H9 (cell line): Measurements from ENCODE around the gene IQSEC1. TPM values are rescaled to one million over a fixed set of nuclear protein-coding genes. Genes with fewer than 3 reads are reported as not detected.

ENCODE experiments used
- DNase-seq: peaks from one replicate; pipeline ENCODE4 v3.0.0-alpha.2; 2017
- H2AFZ ChIP-seq: one replicate; pipeline ENCODE4 v1.6.1; 2013; ENCODE audit warnings: mild to moderate bottlenecking, low read length, control low read depth, moderate library complexity
- H2AK5ac ChIP-seq: 2 replicates; pipeline ENCODE4 v1.6.1; 2013; ENCODE audit warnings: low read length, control low read depth, mixed read lengths; ENCODE audit not compliant: insufficient read length
- H2BK120ac ChIP-seq: one replicate; pipeline ENCODE4 v1.6.1; 2013; ENCODE audit warnings: low read depth, mild to moderate bottlenecking, low read length, control low read depth, inconsistent platforms; ENCODE audit not compliant: poor library complexity, severe bottlenecking
- H2BK12ac ChIP-seq: 2 replicates; pipeline ENCODE4 v1.6.1; 2013; ENCODE audit warnings: low read length, control low read depth, mixed read lengths, low read depth; ENCODE audit not compliant: insufficient read length
- H2BK15ac ChIP-seq: 2 replicates; pipeline ENCODE4 v1.6.1; 2013; ENCODE audit warnings: low read depth, low read length, control low read depth
- H2BK20ac ChIP-seq: one replicate; pipeline ENCODE4 v1.6.1; 2013; ENCODE audit warnings: low read depth, mild to moderate bottlenecking, low read length, control low read depth, inconsistent platforms; ENCODE audit not compliant: poor library complexity, severe bottlenecking
- H2BK5ac ChIP-seq: 2 replicates; pipeline ENCODE4 v1.6.1; 2013; ENCODE audit warnings: low read length, control low read depth, mixed read lengths; ENCODE audit not compliant: insufficient read length
- H3K14ac ChIP-seq: 2 replicates; pipeline ENCODE4 v1.6.1; 2013; ENCODE audit warnings: low read length, control low read depth; ENCODE audit not compliant: insufficient read depth
- H3K18ac ChIP-seq: 2 replicates; pipeline ENCODE4 v1.6.1; 2013; ENCODE audit warnings: low read depth, mild to moderate bottlenecking, mixed read lengths, low read length, control low read depth; ENCODE audit not compliant: insufficient read length
- H3K23ac ChIP-seq: 2 replicates; pipeline ENCODE4 v1.6.1; 2013; ENCODE audit warnings: low read length, control low read depth, mixed read lengths, low read depth; ENCODE audit not compliant: insufficient read length
- H3K23me2 ChIP-seq: 2 replicates; pipeline ENCODE4 v1.6.1; 2013; ENCODE audit warnings: low read depth, mild to moderate bottlenecking, mixed read lengths, low read length, control low read depth; ENCODE audit not compliant: insufficient read length, poor library complexity, severe bottlenecking
- H3K27ac ChIP-seq: 2 replicates; pipeline ENCODE4 v1.5.1; 2013; ENCODE audit warnings: low read length, control low read depth, mixed read lengths, low read depth; ENCODE audit not compliant: insufficient read length
- H3K27me3 ChIP-seq: 2 replicates; pipeline ENCODE4 v1.6.1; 2013; ENCODE audit warnings: low read length, control low read depth, inconsistent platforms; ENCODE audit not compliant: insufficient read depth
- H3K4ac ChIP-seq: 2 replicates; pipeline ENCODE4 v1.6.1; 2013; ENCODE audit warnings: low read depth, mild to moderate bottlenecking, control low read depth, inconsistent platforms, low read length, moderate library complexity
- H3K4me1 ChIP-seq: 2 replicates; pipeline ENCODE4 v1.6.1; 2013; ENCODE audit warnings: low read length, control low read depth, inconsistent platforms; ENCODE audit not compliant: insufficient read depth
- H3K4me2 ChIP-seq: 2 replicates; pipeline ENCODE4 v1.6.1; 2013; ENCODE audit warnings: low read length, control low read depth, mixed read lengths; ENCODE audit not compliant: insufficient read length, insufficient read depth
- H3K56ac ChIP-seq: 2 replicates; pipeline ENCODE4 v1.6.1; 2013; ENCODE audit warnings: low read depth, mild to moderate bottlenecking, mixed read lengths, low read length, control low read depth; ENCODE audit not compliant: insufficient read length
- H3K79me1 ChIP-seq: 2 replicates; pipeline ENCODE4 v1.6.1; 2013; ENCODE audit warnings: low read depth, mild to moderate bottlenecking, moderate library complexity, low read length, control low read depth, inconsistent platforms; ENCODE audit not compliant: insufficient read depth, poor library complexity, severe bottlenecking
- H3K79me2 ChIP-seq: 2 replicates; pipeline ENCODE4 v1.6.1; 2013; ENCODE audit warnings: low read length, control low read depth, inconsistent platforms; ENCODE audit not compliant: insufficient read depth
- H3K9ac ChIP-seq: 2 replicates; pipeline ENCODE4 v1.6.1; 2013; ENCODE audit warnings: low read length, control low read depth, mixed read lengths; ENCODE audit not compliant: insufficient read length; ENCODE audit errors: extremely low read depth
- H3K9me3 ChIP-seq: one replicate; pipeline ENCODE4 v1.6.1; 2013; ENCODE audit warnings: low read depth, low read length, inconsistent platforms; ENCODE audit not compliant: control insufficient read depth
- H3T11ph ChIP-seq: one replicate; pipeline ENCODE4 v1.6.1; 2013; ENCODE audit warnings: mild to moderate bottlenecking, low read length, control low read depth, inconsistent platforms
- H4K20me1 ChIP-seq: one replicate; pipeline ENCODE4 v1.6.1; 2013; ENCODE audit not compliant: control insufficient read depth, insufficient read length, insufficient read depth
- H4K5ac ChIP-seq: 2 replicates; pipeline ENCODE4 v1.6.1; 2013; ENCODE audit warnings: low read depth, mild to moderate bottlenecking, mixed read lengths, low read length, control low read depth; ENCODE audit not compliant: insufficient read length
- H4K8ac ChIP-seq: replicated peaks from 2 replicates; pipeline ENCODE4 v1.6.1; 2013; ENCODE audit warnings: low read length, control low read depth, mixed read lengths, low read depth; ENCODE audit not compliant: insufficient read length
- H4K91ac ChIP-seq: 2 replicates; pipeline ENCODE4 v1.6.1; 2013; ENCODE audit warnings: low read depth, mild to moderate bottlenecking, moderate library complexity, mixed read lengths, low read length, control low read depth; ENCODE audit not compliant: insufficient read length
- H3K27ac Mint-ChIP-seq, 3 experiments: 2 replicates in 2 of 3; 3 replicates in 1 of 3; pipeline ENCODE4 v1.8.0; 2020 to 2021; ENCODE audit warnings: mixed read lengths in 3 of 3, mild to moderate bottlenecking in 1 of 3, moderate library complexity in 1 of 3
- H3K27me3 Mint-ChIP-seq: 2 replicates; pipeline ENCODE4 v1.8.0; 2021; ENCODE audit warnings: low read depth, mild to moderate bottlenecking, moderate library complexity, mixed read lengths
- H3K36me3 Mint-ChIP-seq, 3 experiments: 2 replicates in 2 of 3; 3 replicates in 1 of 3; pipeline ENCODE4 v1.8.0; 2020 to 2021; ENCODE audit warnings: low read depth in 3 of 3, mixed read lengths in 3 of 3; ENCODE audit not compliant: insufficient read depth in 1 of 3
- H3K4me1 Mint-ChIP-seq, 2 experiments: 2 replicates each; pipeline ENCODE4 v1.8.0; 2020; ENCODE audit warnings: mixed read lengths in 2 of 2
- H3K4me3 Mint-ChIP-seq, 2 experiments: 2 replicates in 1 of 2; 3 replicates in 1 of 2; pipeline ENCODE4 v1.8.0; 2020 to 2021; ENCODE audit warnings: mild to moderate bottlenecking in 2 of 2, mixed read lengths in 2 of 2, moderate library complexity in 1 of 2
- H3K9me3 Mint-ChIP-seq, 2 experiments: 2 replicates in 1 of 2; 3 replicates in 1 of 2; pipeline ENCODE4 v1.8.0; 2020; ENCODE audit warnings: mild to moderate bottlenecking in 2 of 2, mixed read lengths in 2 of 2, moderate library complexity in 1 of 2
- CTCF ChIP-seq: fragments of 200-600 bp; sonication (generic); conservative IDR thresholded peaks from 3 replicates; pipeline ENCODE4 v1.8.0; 2021; ENCODE audit warnings: antibody characterized with exemption, mild to moderate bottlenecking
- WGBS: extraction: QIAGEN DNeasy Blood & Tissue Kit; methylation state at CpG from one replicate; pipeline ENCODE4 v1.1.7; 2013; ENCODE audit warnings: missing lambda C conversion rate, low lambda C conversion rate, mixed read lengths; ENCODE audit not compliant: insufficient read length; ENCODE audit errors: extremely low coverage; 5-methylcytosine and 5-hydroxymethylcytosine counted together
- total RNA-seq: library from RNA; stranded (reverse); gene quantifications from 2 replicates; pipeline ENCODE4 v1.2.1, GENCODE V29; 2021

Gene IQSEC1
- total RNA-seq, 1 experiment from 2014 or later = 19.1 TPM

GRCh38 chr3:12897381-12898289 is 175.6 kb downstream of the IQSEC1 start:
- H3K9me3 ChIP-seq = no peaks in the 10 kb centered on the region
- DNase-seq = no peak
- TF ChIP-seq CTCF = no peak
- no peaks in the 10 kb centered on the region for H3K79me2 ChIP-seq
- no peaks in the 10 kb centered on the region for H3K4me1 ChIP-seq
- no peak overlapping the region for H3K4me2 ChIP-seq
- no peak overlapping the region for H2BK12ac ChIP-seq
- no peak overlapping the region for H4K5ac ChIP-seq
- H4K8ac ChIP-seq = no peak overlapping the region
- H3K27me3 Mint-ChIP-seq = peaks cover 22% of the 10 kb centered on the region
- H3K14ac ChIP-seq = no peak overlapping the region
- H3K27ac ChIP-seq = no peak overlapping the region
- no peak overlapping the region for H2BK15ac ChIP-seq
- peaks cover 12 to 19% of the 10 kb centered on the region in 2 experiments for H3K4me1 Mint-ChIP-seq
- no peak overlapping the region for H2AK5ac ChIP-seq
- no peak overlapping the region for H4K91ac ChIP-seq
- H2BK120ac ChIP-seq = no peak overlapping the region
- H3K4ac ChIP-seq = no peak overlapping the region
- H3T11ph ChIP-seq = no peak overlapping the region
- no peak overlapping the region for H3K27ac Mint-ChIP-seq
- H2BK5ac ChIP-seq = no peak overlapping the region
- H3K9me3 Mint-ChIP-seq = no peaks in the 10 kb centered on the region
- H3K79me1 ChIP-seq = no peaks in the 10 kb centered on the region
- peaks cover 6 to 12% (median 11%) of the 10 kb centered on the region in 3 experiments for H3K36me3 Mint-ChIP-seq
- no peak overlapping the region for H2BK20ac ChIP-seq
- no peak overlapping the region for H2AFZ ChIP-seq
- no peaks in the 10 kb centered on the region for H4K20me1 ChIP-seq
- H3K4me3 Mint-ChIP-seq = no peak overlapping the region
- no peak overlapping the region for H3K23ac ChIP-seq
- no peak overlapping the region for H3K56ac ChIP-seq
- H3K23me2 ChIP-seq = no peaks in the 10 kb centered on the region
- no peak overlapping the region for H3K18ac ChIP-seq
- no CpG with 5 or more reads among the region's 13 CpGs for WGBS
- no peak overlapping the region for H3K9ac ChIP-seq
- H3K27me3 ChIP-seq = no peaks in the 10 kb centered on the region
